SK-N-SH treated with all-trans-retinoic acid at 6 μM for 48 hours (cell line): Measurements from ENCODE around the gene HIPK1.

ENCODE experiments used
- CSDC2 ChIP-seq: fragments of 250-450 bp; sonication (Bioruptor Pico); IDR thresholded peaks from 2 replicates; pipeline ENCODE4 v1.5.0; 2020; ENCODE audit warnings: mild to moderate bottlenecking, moderate library complexity
- GLIS3 ChIP-seq: fragments of 250-450 bp; sonication (Bioruptor Pico); IDR thresholded peaks from 2 replicates; pipeline ENCODE4 v1.5.0; 2020; ENCODE audit warnings: mild to moderate bottlenecking, moderate library complexity
- OSR1 ChIP-seq: fragments of 250-450 bp; sonication (Bioruptor Pico); IDR thresholded peaks from 2 replicates; pipeline ENCODE4 v1.8.0; 2022; ENCODE audit warnings: moderate library complexity, mild to moderate bottlenecking, inconsistent platforms
- RARB ChIP-seq: fragments of 250-450 bp; sonication (Bioruptor Pico); IDR thresholded peaks from 2 replicates; pipeline ENCODE4 v1.8.0; 2021; ENCODE audit warnings: mild to moderate bottlenecking, moderate library complexity
- SNAI2 ChIP-seq: fragments of 250-450 bp; sonication (Bioruptor Pico); IDR thresholded peaks from 2 replicates; pipeline ENCODE4 v1.5.0; 2020; ENCODE audit warnings: mild to moderate bottlenecking, moderate library complexity
- TCF4 ChIP-seq: fragments of 250-450 bp; sonication (Bioruptor Pico); IDR thresholded peaks from 2 replicates; pipeline ENCODE4 v1.8.0; 2021; ENCODE audit warnings: mild to moderate bottlenecking, moderate library complexity, borderline replicate concordance
- ZFP30 ChIP-seq: fragments of 450-650 bp; formaldehyde crosslinking; IDR thresholded peaks from 2 replicates; pipeline ENCODE4 v1.5.0; 2022; ENCODE audit warnings: mild to moderate bottlenecking, moderate library complexity
- ZNF565 ChIP-seq: fragments of 450-650 bp; formaldehyde crosslinking; conservative IDR thresholded peaks from 2 replicates; pipeline ENCODE4 v1.5.0; 2020; ENCODE audit warnings: low read depth, mild to moderate bottlenecking, moderate library complexity
- ZNF70 ChIP-seq: fragments of 450-650 bp; formaldehyde crosslinking; IDR thresholded peaks from 2 replicates; pipeline ENCODE4 v1.5.0; 2020; ENCODE audit warnings: mild to moderate bottlenecking, moderate library complexity
- ZNF8 ChIP-seq: fragments of 450-650 bp; formaldehyde crosslinking; IDR thresholded peaks from 2 replicates; pipeline ENCODE4 v1.5.0; 2020; ENCODE audit warnings: mild to moderate bottlenecking, moderate library complexity
- TF ChIP-seq, protein P1 (sequence below): fragments of 250-450 bp; sonication (Bioruptor Pico); IDR thresholded peaks from 2 replicates; pipeline ENCODE4 v1.8.0; 2020; ENCODE audit warnings: mild to moderate bottlenecking, moderate library complexity, borderline replicate concordance
- TF ChIP-seq, protein P2 (sequence below): fragments of 250-450 bp; sonication (Bioruptor Pico); IDR thresholded peaks from 2 replicates; pipeline ENCODE4 v1.5.0; 2020; ENCODE audit warnings: mild to moderate bottlenecking, moderate library complexity
- TF ChIP-seq, protein P3 (sequence below): fragments of 250-450 bp; sonication (Bioruptor Pico); IDR thresholded peaks from 2 replicates; pipeline ENCODE4 v1.5.1; 2021; ENCODE audit warnings: mild to moderate bottlenecking, moderate library complexity
- TF ChIP-seq, protein P4 (sequence below): fragments of 250-450 bp; sonication (Bioruptor Pico); IDR thresholded peaks from 2 replicates; pipeline ENCODE4 v1.5.1; 2020; ENCODE audit warnings: low read depth, mild to moderate bottlenecking, moderate library complexity

DNA sequence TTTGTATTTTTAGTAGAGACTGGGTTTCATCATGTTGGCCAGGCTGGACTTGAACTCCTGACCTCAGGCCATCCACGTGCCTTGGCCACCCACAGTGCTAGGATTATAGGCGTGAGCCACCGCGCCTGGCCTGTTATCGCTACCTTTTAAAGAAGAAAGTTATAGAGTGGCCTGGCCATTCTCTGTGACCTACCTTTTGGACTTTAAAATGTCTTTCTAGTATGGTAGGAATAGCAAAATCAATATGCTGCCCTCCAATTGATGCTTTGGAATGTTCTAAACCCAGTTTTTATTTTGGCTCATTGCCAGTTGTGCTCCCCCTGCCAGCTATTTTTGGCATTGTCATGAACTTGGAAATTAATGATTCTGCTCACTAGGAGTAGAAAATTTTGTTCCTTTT lies 19.9 kb downstream of the HIPK1 start:
- TF ChIP-seq RARB (no peak), ZNF565 (no peak), GLIS3 (CRISPR knock-in tag) (no peak), CSDC2 (CRISPR knock-in tag) (no peak), OSR1 (CRISPR knock-in tag) (no peak), ZFP30 (CRISPR knock-in tag) (no peak), ZNF8 (CRISPR knock-in tag) (no peak), ZNF70 (no peak), SNAI2 (CRISPR knock-in tag) (no peak), TCF4 (CRISPR knock-in tag) (no peak)
- TF ChIP-seq, protein P1, sequence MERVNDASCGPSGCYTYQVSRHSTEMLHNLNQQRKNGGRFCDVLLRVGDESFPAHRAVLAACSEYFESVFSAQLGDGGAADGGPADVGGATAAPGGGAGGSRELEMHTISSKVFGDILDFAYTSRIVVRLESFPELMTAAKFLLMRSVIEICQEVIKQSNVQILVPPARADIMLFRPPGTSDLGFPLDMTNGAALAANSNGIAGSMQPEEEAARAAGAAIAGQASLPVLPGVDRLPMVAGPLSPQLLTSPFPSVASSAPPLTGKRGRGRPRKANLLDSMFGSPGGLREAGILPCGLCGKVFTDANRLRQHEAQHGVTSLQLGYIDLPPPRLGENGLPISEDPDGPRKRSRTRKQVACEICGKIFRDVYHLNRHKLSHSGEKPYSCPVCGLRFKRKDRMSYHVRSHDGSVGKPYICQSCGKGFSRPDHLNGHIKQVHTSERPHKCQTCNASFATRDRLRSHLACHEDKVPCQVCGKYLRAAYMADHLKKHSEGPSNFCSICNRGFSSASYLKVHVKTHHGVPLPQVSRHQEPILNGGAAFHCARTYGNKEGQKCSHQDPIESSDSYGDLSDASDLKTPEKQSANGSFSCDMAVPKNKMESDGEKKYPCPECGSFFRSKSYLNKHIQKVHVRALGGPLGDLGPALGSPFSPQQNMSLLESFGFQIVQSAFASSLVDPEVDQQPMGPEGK (CRISPR knock-in tag): no peak
- TF ChIP-seq, protein P2, sequence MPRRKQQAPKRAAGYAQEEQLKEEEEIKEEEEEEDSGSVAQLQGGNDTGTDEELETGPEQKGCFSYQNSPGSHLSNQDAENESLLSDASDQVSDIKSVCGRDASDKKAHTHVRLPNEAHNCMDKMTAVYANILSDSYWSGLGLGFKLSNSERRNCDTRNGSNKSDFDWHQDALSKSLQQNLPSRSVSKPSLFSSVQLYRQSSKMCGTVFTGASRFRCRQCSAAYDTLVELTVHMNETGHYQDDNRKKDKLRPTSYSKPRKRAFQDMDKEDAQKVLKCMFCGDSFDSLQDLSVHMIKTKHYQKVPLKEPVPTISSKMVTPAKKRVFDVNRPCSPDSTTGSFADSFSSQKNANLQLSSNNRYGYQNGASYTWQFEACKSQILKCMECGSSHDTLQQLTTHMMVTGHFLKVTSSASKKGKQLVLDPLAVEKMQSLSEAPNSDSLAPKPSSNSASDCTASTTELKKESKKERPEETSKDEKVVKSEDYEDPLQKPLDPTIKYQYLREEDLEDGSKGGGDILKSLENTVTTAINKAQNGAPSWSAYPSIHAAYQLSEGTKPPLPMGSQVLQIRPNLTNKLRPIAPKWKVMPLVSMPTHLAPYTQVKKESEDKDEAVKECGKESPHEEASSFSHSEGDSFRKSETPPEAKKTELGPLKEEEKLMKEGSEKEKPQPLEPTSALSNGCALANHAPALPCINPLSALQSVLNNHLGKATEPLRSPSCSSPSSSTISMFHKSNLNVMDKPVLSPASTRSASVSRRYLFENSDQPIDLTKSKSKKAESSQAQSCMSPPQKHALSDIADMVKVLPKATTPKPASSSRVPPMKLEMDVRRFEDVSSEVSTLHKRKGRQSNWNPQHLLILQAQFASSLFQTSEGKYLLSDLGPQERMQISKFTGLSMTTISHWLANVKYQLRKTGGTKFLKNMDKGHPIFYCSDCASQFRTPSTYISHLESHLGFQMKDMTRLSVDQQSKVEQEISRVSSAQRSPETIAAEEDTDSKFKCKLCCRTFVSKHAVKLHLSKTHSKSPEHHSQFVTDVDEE (CRISPR knock-in tag): no peak
- TF ChIP-seq, protein P3, sequence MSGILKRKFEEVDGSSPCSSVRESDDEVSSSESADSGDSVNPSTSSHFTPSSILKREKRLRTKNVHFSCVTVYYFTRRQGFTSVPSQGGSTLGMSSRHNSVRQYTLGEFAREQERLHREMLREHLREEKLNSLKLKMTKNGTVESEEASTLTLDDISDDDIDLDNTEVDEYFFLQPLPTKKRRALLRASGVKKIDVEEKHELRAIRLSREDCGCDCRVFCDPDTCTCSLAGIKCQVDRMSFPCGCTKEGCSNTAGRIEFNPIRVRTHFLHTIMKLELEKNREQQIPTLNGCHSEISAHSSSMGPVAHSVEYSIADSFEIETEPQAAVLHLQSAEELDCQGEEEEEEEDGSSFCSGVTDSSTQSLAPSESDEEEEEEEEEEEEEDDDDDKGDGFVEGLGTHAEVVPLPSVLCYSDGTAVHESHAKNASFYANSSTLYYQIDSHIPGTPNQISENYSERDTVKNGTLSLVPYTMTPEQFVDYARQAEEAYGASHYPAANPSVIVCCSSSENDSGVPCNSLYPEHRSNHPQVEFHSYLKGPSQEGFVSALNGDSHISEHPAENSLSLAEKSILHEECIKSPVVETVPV (CRISPR knock-in tag): no peak
- TF ChIP-seq, protein P4, sequence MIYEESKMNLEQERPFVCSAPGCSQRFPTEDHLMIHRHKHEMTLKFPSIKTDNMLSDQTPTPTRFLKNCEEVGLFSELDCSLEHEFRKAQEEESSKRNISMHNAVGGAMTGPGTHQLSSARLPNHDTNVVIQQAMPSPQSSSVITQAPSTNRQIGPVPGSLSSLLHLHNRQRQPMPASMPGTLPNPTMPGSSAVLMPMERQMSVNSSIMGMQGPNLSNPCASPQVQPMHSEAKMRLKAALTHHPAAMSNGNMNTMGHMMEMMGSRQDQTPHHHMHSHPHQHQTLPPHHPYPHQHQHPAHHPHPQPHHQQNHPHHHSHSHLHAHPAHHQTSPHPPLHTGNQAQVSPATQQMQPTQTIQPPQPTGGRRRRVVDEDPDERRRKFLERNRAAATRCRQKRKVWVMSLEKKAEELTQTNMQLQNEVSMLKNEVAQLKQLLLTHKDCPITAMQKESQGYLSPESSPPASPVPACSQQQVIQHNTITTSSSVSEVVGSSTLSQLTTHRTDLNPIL (CRISPR knock-in tag): no peak
